HuH-7 (cell line): ENCODE measurements around the gene PNPLA8.
A peak's percentile ranks its signal among the peaks of the same experiment; 100 is the strongest.
"Not testable (repeated sequence)": the region's sequence is repeated elsewhere in the genome, so short reads cannot be mapped to it uniquely, and the experiment has no call there.

Experiments
- DNase-seq: peaks from one replicate; pipeline ENCODE4 v3.0.0; 2011; ENCODE audit warnings: low spot score

The PNPLA8 gene

GRCh38 chr7:108525985-108526767 lies at the start of gene PNPLA8:
TSS of gene PNPLA8 (minus strand) at chr7:108526135. CDS start at chr7:108515491, 10,644 bp downstream.
- peak; percentile 89 for DNase-seq

- DNase-seq = no peak
Observed at GRCh38 chr7:108575156-108575555, 49.2 kb upstream of the PNPLA8 start.

- no peak for DNase-seq
Observed at GRCh38 chr7:108572480-108572879, 46.5 kb upstream of the PNPLA8 start.

DNA sequence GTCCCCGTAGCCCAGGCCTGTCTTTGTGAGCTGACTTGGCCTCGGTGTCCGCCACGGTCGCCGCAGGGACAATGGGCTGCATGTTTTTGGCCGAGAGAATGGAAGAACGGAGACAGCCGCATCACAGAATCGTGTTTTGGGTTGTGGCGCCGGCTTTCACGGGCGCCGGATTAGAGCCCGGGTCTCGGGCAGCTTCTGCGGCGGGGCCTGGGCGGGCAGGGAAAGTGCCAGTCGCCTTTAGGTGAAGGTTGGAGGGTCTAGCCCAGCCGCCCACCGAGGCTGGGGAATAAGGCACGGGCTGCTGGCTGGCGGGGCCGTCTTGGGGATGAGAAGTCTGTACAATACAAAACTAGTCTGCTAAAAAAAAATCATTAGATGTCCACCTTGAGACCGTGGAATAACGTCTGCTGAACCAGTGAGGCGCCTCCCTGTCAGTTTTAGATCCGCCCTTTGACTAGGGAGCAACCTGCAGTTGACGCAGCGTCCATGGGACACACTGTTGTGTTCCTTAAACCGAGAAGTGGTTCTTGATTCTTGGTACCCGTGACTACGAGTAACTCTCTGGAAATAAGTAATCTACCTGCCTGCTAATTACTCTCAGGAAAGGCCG lies 44.3 kb upstream of the PNPLA8 start:
- peak; percentile 51 for DNase-seq

GRCh38 chr7:108569381-108570145 lies 43.6 kb upstream of the PNPLA8 start, which contains the start of the genes DNAJB9 and THAP5:
TSS of gene DNAJB9 (plus strand) at chr7:108569874. CDS start at chr7:108571727, 1,853 bp downstream.
TSS of gene THAP5 (minus strand) at chr7:108569706. CDS start at chr7:108569569, 137 bp downstream.
- peak; percentile 95 for DNase-seq

GRCh38 chr7:108568801-108569380 lies 43.0 kb upstream of the PNPLA8 start:
- no peak for DNase-seq

GRCh38 chr7:108565987-108566386 lies 40.1 kb upstream of the PNPLA8 start:
- DNase-seq = no peak

DNA sequence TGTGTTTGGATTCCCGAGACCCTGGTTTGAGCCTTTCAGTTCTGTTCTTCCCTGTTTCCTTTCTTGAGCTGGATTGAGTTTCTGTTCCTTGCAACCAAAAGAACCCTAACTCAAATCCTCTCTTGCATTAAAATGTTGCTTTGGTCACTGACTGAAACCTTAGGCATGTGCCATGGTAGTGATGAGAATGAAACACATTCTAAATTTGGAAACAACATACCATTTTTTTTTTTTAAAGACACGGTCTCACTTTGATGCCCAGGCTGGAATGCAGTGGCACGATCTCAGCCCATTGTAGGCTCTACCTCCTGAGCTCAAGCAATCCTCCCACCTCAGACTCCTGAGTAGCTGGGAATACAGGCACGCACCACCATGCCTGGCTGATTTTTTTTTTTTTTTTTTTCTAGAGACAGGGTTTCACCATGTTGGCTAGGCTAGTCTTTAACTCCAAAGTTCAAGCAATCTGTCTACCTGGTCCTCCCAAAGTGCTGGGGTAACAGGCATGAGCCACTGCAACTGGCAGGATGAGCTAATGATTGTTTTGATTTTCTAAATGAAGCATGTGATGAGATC lies 35.2 kb upstream of the PNPLA8 start:
- no peak for DNase-seq

DNA sequence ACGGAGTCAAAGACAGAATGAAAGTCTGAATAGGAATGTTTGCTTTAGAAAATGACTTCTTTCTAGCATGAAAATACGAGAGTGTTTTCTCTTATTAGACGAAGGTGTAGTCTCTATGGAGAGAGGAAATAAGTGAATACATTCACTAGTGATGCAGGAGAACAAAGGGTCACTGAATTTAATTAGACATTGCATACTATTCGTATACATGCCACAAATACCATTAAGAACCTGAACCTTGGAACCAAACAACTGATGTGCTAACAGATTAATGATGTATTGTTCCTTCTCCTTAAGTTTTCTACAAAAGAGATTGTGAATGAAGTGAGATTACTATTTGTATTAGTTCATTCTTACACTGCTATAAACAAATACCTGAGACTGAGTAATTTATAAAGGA lies 33.3 kb upstream of the PNPLA8 start:
- DNase-seq = no peak

- no peak for DNase-seq
Observed at GRCh38 chr7:108557617-108558016, 31.7 kb upstream of the PNPLA8 start.

GRCh38 chr7:108557191-108557590 lies 31.3 kb upstream of the PNPLA8 start:
- DNase-seq = no peak

GRCh38 chr7:108556665-108557064 lies 30.7 kb upstream of the PNPLA8 start:
- not testable (repeated sequence) for DNase-seq

DNA sequence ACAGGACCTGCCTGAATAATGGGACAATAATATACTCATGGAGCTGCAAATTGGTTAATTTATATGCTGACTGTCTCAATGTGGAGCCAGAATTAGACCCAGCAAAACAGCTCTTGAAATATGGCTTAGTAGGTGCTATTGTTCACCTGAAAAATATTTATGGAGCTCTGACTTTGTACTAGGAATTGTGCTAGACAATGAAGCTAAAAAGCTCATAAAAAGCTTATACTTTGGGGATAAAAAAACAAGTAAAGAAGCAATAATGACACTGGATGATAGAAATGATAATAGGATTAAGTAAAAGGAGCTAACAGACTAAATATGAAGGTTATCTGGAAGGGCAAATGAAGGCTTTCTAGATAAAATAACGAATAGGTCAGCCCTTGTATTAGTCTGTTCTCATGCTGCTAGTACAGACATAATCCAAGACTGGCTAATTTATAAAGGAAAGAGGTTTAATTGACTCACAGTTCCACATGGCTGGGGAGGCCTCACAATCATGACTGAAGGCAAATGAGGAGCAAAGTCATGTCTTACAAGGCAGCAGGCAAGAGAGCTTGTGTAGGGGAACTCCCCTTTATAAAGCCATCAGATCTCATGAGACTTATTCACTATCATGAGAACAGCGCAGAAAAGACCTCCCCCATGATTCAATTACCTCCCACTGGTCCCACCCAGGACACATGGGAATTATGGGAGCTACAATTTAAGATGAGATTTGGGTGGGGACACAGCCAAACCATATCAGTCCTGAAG lies 22.4 kb upstream of the PNPLA8 start:
- DNase-seq = not testable (repeated sequence)

- no peak for DNase-seq
Observed at GRCh38 chr7:108541478-108541877, 15.5 kb upstream of the PNPLA8 start.

GRCh38 chr7:108538685-108539084 lies 12.8 kb upstream of the PNPLA8 start:
- DNase-seq = not testable (repeated sequence)

DNA sequence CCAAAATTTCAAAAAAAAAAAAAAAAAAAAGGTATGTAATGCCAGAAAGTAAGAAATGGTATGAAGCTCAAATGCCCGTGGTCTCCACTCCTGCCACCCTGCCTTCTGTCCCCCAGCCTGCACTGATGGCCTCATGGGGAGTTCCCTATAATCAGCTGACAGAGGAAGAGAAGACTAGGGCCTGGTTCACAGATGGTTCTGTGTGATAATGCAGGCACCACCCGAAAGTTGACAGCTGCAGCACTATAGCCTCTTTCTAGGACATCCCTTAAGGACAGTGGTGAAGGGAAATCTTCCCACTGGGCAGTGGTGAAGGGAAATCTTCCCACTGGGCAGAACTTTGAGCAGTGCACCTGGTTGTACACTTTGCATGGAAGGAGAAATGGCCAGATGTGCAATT lies 12.3 kb upstream of the PNPLA8 start:
- DNase-seq = not testable (repeated sequence)

DNA sequence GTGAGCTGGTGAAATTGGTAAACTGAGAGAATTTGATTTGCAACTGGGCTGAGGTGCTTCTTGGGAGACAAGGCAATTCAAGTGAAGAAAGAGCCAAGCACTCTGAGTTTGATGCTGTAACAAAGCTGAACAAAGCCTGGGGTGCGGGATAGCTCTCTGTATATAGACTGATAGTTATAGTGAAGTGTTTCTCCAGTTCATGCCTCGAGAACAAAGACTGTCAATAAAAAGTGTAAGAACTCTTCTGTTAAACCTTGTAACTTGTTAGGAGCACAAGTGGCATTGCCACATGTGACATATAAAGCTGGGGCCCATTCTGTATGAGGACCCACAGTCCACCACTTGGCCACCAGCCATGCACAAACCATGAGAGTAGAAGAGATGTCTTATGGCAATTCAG lies 11.3 kb upstream of the PNPLA8 start:
- no peak for DNase-seq

DNA sequence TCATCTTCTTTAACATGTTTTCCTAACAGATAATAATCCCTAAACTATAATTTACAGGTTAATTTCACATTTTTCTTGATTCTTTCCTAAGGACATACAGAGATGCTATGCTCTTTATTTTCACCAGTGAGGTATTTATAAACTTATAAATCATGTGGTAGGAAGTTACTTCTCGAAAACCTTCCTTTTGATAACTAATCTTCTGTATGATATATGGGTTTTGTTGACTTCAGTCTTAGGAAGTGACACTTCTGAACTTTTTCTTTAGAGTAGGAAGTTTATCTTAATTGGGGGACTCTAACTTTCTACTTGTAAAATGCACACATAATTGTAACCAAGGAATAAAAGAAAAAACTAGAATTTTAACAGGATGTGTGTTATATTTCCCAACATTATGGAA lies 9.8 kb upstream of the PNPLA8 start:
- DNase-seq = no peak

- no peak for DNase-seq
Observed at GRCh38 chr7:108535257-108535656, 9.3 kb upstream of the PNPLA8 start.

DNA sequence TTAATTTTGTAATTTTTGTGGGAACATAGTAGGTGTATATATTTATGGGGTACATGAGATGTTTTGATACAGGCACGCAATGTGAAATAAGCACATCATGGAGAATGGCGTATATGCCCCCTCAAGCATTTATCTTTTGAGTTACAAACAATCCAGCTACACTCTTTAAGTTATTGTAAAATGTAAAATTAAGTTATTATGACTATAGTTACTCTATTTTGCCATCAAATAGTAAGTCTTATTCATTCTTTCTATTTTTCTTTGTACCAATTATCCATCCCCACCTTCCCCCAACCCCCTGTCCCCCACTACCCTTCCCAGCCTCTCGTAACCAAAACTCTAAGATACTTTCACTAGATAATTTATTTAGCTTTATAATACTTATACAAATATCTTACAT lies 7.8 kb upstream of the PNPLA8 start:
- DNase-seq = no peak

GRCh38 chr7:108529341-108529740 lies 3.4 kb upstream of the PNPLA8 start:
- DNase-seq = no peak
